ENCODE results near the gene TRIM28. TPM values are rescaled to one million over a fixed set of nuclear protein-coding genes. Genes with fewer than 3 reads are reported as not detected.
"Not testable (repeated sequence)": the region's sequence is repeated elsewhere in the genome, so short reads cannot be mapped to it uniquely, and the experiment has no call there.

TRIM28 gene
- 100 to 1,000 TPM; 139 to 161 (median 148) TPM for total RNA-seq
- polyA plus RNA-seq, result 98.7 TPM
- long read RNA-seq, donor 1, transcript TRIM28-201 (17 exons, 2,960 nt), result major isoform, 193 of 264 reads
- long read RNA-seq, donor 1, transcript TRIM28-213 (4 exons, 714 nt), result minor isoform, 6 of 264 reads
- long read RNA-seq, donor 1, partial matches to known transcripts, result 49 of 264 reads
- long read RNA-seq, donor 1, other reads (novel, unspliced or antisense), result 16 of 264 reads
- long read RNA-seq, donor 2, transcript TRIM28-201 (17 exons, 2,960 nt), result major isoform, 125 of 156 reads
- long read RNA-seq, donor 2, partial matches to known transcripts, result 13 of 156 reads
- long read RNA-seq, donor 2, other reads (novel, unspliced or antisense), result 17 of 156 reads
- long read RNA-seq, donor 3, transcript TRIM28-201 (17 exons, 2,960 nt), result major isoform, 45 of 158 reads
- long read RNA-seq, donor 3, partial matches to known transcripts, result 97 of 158 reads
- long read RNA-seq, donor 3, other reads (novel, unspliced or antisense), result 16 of 158 reads
- long read RNA-seq, donor 4, transcript TRIM28-201 (17 exons, 2,960 nt), result major isoform, 116 of 143 reads
- long read RNA-seq, donor 4, partial matches to known transcripts, result 14 of 143 reads
- long read RNA-seq, donor 4, other reads (novel, unspliced or antisense), result 13 of 143 reads

GRCh38 chr19:58543826-58544590 lies at the start of gene TRIM28:
Gene TRIM28, plus strand, starts transcription at chr19:58544064. Its CDS starts 694 bp downstream, at chr19:58544758.
- Histone ChIP-seq H3K27ac (ENCODE audit: low read length) (peak within 1 kb of the TSS; percentile 98), H3K4me1 (ENCODE audit: control insufficient read depth, insufficient read depth, low read length) (peaks cover 11% of the 10 kb centered on the region), H3K4me3 (ENCODE audit: low read length) (peak within 1 kb of the TSS; percentile 79), H3K9me3 (ENCODE audit: control insufficient read depth, low read length) (no peaks in the 10 kb centered on the region), H3K27me3 (ENCODE audit: control insufficient read depth, insufficient read depth) (no peaks in the 10 kb centered on the region)
- intact Hi-C loops (cut with DNase I), result no loop called here
- DNase-seq, result peak; percentile 99 to 100 (median 99)
- under 1% methylated on average over 73 of the region's 73 CpGs for WGBS
- ATAC-seq, result peak; percentile 98

GRCh38 chr19:58497634-58498170 lies 46.2 kb upstream of the TRIM28 start:
- Histone ChIP-seq H3K9me3 (ENCODE audit: control insufficient read depth, low read length) (no peaks in the 10 kb centered on the region), H3K4me1 (ENCODE audit: control insufficient read depth, insufficient read depth, low read length) (peaks cover 4% of the 10 kb centered on the region), H3K4me3 (ENCODE audit: low read length) (no peak overlapping the region), H3K27me3 (ENCODE audit: control insufficient read depth, insufficient read depth) (no peaks in the 10 kb centered on the region), H3K27ac (ENCODE audit: low read length) (no peak overlapping the region)
- ATAC-seq, result no peak
- DNase-seq, result peak in 1 of 3 donors; percentile 48
- intact Hi-C loops (cut with DNase I), result no loop called here
- WGBS, result 81% methylated on average over 8 of the region's 8 CpGs

GRCh38 chr19:58498316-58499020 lies 45.4 kb upstream of the TRIM28 start:
- intact Hi-C loops (cut with DNase I), result no loop called here
- Histone ChIP-seq H3K9me3 (ENCODE audit: control insufficient read depth, low read length) (no peaks in the 10 kb centered on the region), H3K27ac (ENCODE audit: low read length) (no peak overlapping the region), H3K4me3 (ENCODE audit: low read length) (peak overlapping the region; percentile 8), H3K4me1 (ENCODE audit: control insufficient read depth, insufficient read depth, low read length) (peaks cover 4% of the 10 kb centered on the region), H3K27me3 (ENCODE audit: control insufficient read depth, insufficient read depth) (no peaks in the 10 kb centered on the region)
- peak in 2 of 3 donors; percentile 71 to 74 for DNase-seq
- peak; percentile 18 to 39 for ATAC-seq
- WGBS, result 60% methylated on average over 22 of the region's 22 CpGs

DNA sequence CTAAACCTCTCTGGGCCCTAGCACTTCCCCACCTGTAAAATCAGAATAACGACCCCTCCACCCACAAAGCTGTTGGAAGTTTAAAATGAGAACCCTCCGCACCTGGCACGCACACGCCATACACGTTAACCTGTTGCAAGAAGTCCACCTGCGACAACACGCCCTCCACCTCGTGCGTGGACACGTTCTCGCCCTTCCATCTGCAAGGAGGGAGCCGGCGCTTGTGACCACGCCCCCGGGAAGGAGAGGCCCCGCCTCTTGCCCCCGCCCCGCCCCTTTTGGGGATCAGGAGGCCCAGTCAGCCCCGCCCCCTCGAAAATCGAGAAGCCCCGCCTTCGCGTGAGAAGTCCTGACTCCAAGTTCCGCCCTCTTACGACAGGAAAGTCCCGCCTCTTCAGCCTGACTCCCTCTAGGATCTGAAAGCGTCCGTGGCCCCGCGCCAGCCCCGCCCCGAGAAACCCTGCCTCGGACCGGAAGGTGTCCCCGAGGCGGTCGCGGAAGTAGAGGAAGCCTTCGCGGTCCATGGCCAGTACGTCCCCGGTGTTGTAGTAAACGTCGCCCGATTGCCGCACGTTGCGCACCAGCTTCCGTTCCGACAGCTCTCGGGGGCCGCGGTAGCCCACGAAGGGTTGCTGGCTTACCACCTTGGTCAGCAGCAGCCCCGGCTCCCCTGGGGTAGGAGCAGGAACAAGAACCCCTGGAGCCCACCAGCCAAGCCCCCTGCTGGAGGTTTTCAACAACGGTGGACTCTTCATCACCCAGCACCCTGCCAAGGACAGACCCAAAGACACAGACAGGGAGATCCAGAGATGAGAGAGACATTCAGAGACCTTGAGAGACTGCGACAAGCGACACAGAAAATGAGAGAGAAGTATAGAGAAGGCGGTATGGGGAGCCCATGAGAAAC lies 44.6 kb upstream of the TRIM28 start:
- peak; percentile 100 for DNase-seq
- Histone ChIP-seq H3K4me3 (ENCODE audit: low read length) (peak overlapping the region; percentile 61), H3K27ac (ENCODE audit: low read length) (peak overlapping the region; percentile 61), H3K27me3 (ENCODE audit: control insufficient read depth, insufficient read depth) (no peaks in the 10 kb centered on the region), H3K9me3 (ENCODE audit: control insufficient read depth, low read length) (no peaks in the 10 kb centered on the region), H3K4me1 (ENCODE audit: control insufficient read depth, insufficient read depth, low read length) (peaks cover 4% of the 10 kb centered on the region)
- intact Hi-C loops (cut with DNase I), result no loop called here
- ATAC-seq, result peak; percentile 98
- 2% methylated on average over 60 of the region's 60 CpGs for WGBS

DNA sequence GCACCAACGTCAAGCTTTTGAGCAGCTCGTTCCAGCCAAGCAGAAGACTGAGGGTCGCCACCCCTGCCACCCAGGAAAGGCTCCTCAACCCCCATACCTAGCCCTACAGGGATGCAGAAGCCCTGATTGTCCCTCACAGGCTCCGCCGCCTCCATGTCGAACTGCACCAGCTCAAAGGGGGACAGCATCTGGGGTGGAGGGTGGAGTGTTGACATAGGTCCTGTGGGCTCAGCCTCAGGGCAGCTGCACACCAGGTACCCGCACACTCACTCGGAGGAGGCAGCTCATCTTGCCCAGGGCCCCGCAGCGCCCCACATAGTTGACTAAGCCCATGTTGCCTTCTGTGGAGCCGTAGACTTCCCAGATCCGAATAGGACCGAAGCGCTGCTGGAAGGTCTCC lies 43.6 kb upstream of the TRIM28 start:
- Histone ChIP-seq H3K9me3 (ENCODE audit: control insufficient read depth, low read length) (no peaks in the 10 kb centered on the region), H3K27ac (ENCODE audit: low read length) (no peak overlapping the region), H3K27me3 (ENCODE audit: control insufficient read depth, insufficient read depth) (no peaks in the 10 kb centered on the region), H3K4me1 (ENCODE audit: control insufficient read depth, insufficient read depth, low read length) (peaks cover 4% of the 10 kb centered on the region), H3K4me3 (ENCODE audit: low read length) (peak overlapping the region; percentile 61)
- 96% methylated on average over 14 of the region's 14 CpGs for WGBS
- intact Hi-C loops (cut with DNase I), result no loop called here
- DNase-seq, result peak in 1 of 3 donors; percentile 58
- no peak for ATAC-seq

DNA sequence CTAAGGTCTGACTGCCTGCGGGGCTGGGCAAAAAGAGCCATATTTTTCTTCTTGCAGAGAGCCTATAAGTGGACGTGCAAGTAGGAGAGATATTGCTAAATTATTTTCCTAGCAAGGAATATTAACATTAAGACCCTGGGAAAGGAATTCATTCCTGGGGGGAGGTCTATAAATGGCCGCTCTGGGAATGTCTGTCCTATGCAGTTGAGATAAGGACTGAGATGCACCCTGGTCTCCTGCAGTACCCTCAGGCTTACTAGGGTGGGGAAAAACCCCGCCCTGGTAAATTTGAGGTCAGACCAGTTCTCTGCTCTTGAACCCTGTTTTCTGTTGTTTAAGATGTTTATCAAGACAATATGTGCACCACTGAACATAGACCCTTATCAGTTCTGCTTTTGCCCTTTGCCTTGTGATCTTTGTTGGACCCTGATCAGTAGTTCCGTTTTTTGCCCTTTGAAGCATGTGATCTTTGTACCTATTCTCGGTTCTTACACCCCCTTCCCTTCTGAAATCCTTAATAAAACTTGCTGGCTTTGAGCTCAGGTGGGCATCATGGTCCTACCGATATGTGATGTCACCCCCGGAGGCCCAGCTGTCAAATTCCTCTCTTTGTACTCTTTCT lies 36.2 kb upstream of the TRIM28 start:
- WGBS, result 64% methylated on average over 8 of the region's 8 CpGs
- ATAC-seq; H3K27me3 ChIP-seq (ENCODE audit: control insufficient read depth, insufficient read depth); H3K9me3 ChIP-seq (ENCODE audit: control insufficient read depth, low read length); intact Hi-C loops (cut with DNase I); H3K4me1 ChIP-seq (ENCODE audit: control insufficient read depth, insufficient read depth, low read length); H3K4me3 ChIP-seq (ENCODE audit: low read length); H3K27ac ChIP-seq (ENCODE audit: low read length); DNase-seq: not testable (repeated sequence)

GRCh38 chr19:58509731-58510083 lies 34.2 kb upstream of the TRIM28 start:
- 88% methylated on average over 11 of the region's 11 CpGs for WGBS
- Histone ChIP-seq H3K4me3 (ENCODE audit: low read length) (no peak overlapping the region), H3K9me3 (ENCODE audit: control insufficient read depth, low read length) (no peaks in the 10 kb centered on the region), H3K4me1 (ENCODE audit: control insufficient read depth, insufficient read depth, low read length) (no peaks in the 10 kb centered on the region), H3K27me3 (ENCODE audit: control insufficient read depth, insufficient read depth) (no peaks in the 10 kb centered on the region), H3K27ac (ENCODE audit: low read length) (no peak overlapping the region)
- DNase-seq (peak in 1 of 3 donors; percentile 17), ATAC-seq (no peak)
- intact Hi-C loops (cut with DNase I), result no loop called here

DNA sequence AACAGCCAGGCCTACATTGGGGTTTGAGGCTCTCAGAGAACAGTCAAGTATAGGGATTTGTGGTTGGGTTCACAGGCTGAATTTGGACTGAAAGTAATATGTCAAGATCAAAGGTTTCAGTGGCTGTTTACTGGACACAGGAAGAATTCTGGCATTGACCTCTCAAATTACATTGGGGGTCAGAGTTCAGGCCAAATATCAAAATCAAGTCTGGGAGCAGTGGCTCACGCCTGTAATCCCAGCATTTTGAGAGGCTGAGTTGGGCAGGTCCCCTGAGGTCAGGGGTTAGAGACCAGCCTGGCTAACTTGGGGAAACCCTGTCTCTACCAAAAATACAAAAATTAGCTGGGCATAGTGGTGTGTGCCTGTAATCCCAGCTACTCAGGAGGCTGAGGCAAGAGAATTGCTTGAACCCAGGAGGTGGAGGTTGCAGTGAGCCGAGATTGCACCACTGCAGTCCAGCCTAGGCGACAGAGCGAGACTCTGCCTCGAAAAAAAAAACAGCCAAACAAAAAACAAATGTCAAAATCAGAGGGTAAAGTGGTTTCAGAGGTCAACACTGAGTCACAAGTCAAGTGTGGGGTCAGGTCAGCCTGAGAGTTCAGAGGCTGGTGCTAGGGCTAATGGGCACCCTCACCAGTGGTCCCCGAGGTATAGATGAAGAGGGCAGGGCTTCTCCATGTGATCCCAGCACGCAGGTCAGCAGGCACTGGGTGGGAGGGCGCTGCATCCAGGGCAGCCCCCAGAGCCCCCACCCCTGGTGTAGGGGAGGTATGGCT lies 33.6 kb upstream of the TRIM28 start:
- ATAC-seq (no peak), DNase-seq (peak in 1 of 3 donors; percentile 51)
- H3K9me3 ChIP-seq (ENCODE audit: control insufficient read depth, low read length), result no peaks in the 10 kb centered on the region
- H3K27ac ChIP-seq (ENCODE audit: low read length), result no peak overlapping the region
- H3K4me3 ChIP-seq (ENCODE audit: low read length), result no peak overlapping the region
- intact Hi-C loops (cut with DNase I), result no loop called here
- WGBS, result 83% methylated on average over 8 of the region's 8 CpGs
- H3K27me3 ChIP-seq (ENCODE audit: control insufficient read depth, insufficient read depth), result no peaks in the 10 kb centered on the region
- no peaks in the 10 kb centered on the region for H3K4me1 ChIP-seq (ENCODE audit: control insufficient read depth, insufficient read depth, low read length)
